ENCODE data around the gene SPATC1L.

Gene SPATC1L

DNA sequence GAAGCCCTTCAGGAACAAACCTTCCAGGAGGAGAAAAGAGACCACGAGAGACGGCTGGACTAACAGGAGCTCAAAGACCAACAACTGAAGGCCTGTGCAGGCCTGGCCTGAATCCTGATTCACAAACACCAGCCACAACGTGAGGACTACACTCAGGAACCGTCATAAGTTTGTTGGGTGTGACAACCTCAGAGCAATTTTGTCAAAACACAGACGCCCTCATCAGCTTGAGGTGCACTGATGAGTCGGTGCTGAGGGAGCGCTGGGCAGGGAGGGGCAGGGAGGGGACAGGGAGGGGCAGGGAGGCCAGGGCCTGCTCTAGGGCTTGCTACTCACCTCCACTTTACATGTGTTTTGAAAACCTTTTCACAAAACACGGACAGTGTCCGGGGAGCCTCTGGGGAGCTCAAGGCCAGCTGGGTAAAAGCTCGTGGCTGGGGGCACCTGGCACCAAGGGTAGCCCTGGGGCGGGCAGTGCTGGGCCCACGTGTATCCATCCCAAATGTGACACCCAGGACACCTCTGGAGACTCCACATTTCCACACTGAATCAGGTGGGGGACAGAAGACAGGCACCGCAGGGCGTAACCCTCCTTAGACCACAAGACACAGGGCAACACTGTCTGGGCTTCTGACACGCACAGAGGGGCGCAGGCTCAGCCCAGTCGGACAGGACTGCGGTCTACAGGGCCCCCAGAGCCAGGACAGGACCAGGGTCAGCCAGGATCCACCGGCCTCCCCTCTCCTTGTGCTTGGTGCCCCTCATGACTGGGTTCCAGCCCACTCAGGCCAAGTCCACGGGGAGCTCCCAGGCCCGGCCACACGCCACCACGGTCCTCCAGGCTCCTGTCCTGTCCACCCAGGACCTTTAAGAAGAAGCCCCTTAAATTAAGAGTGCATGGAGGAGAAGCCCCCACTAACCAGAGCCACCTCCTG, 27.8 kb upstream of the SPATC1L start:
- POLR2A ChIA-PET = no interaction called here
- DNase-seq (ENCODE audit: extremely low spot score) = no peak
- TF ChIP-seq, protein P1, sequence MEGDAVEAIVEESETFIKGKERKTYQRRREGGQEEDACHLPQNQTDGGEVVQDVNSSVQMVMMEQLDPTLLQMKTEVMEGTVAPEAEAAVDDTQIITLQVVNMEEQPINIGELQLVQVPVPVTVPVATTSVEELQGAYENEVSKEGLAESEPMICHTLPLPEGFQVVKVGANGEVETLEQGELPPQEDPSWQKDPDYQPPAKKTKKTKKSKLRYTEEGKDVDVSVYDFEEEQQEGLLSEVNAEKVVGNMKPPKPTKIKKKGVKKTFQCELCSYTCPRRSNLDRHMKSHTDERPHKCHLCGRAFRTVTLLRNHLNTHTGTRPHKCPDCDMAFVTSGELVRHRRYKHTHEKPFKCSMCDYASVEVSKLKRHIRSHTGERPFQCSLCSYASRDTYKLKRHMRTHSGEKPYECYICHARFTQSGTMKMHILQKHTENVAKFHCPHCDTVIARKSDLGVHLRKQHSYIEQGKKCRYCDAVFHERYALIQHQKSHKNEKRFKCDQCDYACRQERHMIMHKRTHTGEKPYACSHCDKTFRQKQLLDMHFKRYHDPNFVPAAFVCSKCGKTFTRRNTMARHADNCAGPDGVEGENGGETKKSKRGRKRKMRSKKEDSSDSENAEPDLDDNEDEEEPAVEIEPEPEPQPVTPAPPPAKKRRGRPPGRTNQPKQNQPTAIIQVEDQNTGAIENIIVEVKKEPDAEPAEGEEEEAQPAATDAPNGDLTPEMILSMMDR (IDR thresholded peaks at IDR 0.05; ENCODE audit: control extremely low read depth, extremely low read depth, low read depth, missing control alignments) = no peak
- CTCF ChIA-PET = interaction anchor here (1.0 kb wide), 2 partner anchors 9 to 59 kb away, joined by 3 to 4 read pairs; no protein-coding TSS in a partner anchor

DNA sequence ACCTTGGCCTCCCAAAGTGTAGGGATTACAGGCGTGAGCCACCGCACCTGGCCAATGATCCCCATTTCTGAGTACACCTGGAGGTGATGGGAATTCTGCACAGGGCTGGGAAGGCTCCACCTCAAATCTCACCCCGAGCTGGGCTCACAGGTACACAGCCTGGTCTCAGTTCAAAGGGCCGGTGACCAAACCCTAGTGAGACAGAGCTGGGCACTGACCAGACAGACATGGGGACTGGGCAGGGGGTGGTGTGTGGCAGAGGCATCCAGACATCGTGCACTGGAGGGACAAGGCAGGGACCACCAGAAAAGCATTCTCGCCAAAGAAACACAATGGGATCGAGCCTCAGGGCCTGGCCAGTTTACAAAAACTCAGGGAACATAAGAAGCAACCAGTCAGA, 27.1 kb upstream of the SPATC1L start:
- no peak for DNase-seq (ENCODE audit: extremely low spot score)
- ChIA-PET POLR2A (no interaction called here), CTCF (interaction anchor here (1.0 to 1.5 kb wide), 2 partner anchors 10 to 29 kb away, joined by 3 read pairs; no protein-coding TSS in a partner anchor)
- TF ChIP-seq, protein P1 (IDR thresholded peaks at IDR 0.05; ENCODE audit: control extremely low read depth, extremely low read depth, low read depth, missing control alignments) = no peak

DNA sequence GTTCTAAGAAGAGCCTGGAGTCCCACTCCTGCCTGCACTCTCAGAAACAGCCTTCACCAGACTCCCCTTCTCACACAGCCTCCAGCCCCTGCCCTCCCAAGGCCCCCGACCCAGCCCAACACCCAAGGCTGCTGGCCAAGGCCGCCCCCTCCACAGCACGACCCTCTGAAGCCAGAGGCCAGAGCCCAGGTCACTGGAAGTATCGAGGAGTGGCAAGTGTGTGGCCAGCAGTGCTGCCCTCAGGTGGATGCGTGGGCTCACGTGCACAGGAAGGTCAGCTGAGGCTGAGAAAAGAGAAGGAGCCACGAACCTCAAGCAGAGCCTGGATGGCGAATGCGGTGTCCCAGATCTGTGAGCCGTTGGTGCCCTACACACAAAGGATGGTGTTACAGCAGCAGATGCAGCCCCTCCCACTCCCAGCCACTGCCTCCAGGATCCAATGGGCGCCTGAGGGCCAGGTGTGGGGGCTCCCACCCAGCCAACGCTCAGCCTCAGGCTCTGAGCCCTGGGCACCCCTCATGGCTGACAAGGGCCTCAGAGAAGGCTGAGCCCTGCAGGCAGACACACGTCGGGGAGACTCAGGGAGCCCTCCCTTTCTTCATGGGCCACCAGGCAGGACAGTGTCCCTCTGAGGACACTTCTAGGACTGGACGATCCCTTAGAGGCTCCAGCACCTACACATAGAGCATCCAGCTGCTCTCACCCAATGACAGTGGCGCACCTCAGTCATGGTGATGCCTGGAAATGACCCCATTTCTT, 26.3 kb upstream of the SPATC1L start:
- POLR2A ChIA-PET = no interaction called here
- CTCF ChIA-PET = interaction anchor here (0.6 to 1.5 kb wide), 2 partner anchors 30 to 52 kb away, joined by 3 read pairs; no protein-coding TSS in a partner anchor
- TF ChIP-seq, protein P1 (IDR thresholded peaks at IDR 0.05; ENCODE audit: control extremely low read depth, extremely low read depth, low read depth, missing control alignments) = no peak
- DNase-seq (ENCODE audit: extremely low spot score) = no peak

DNA sequence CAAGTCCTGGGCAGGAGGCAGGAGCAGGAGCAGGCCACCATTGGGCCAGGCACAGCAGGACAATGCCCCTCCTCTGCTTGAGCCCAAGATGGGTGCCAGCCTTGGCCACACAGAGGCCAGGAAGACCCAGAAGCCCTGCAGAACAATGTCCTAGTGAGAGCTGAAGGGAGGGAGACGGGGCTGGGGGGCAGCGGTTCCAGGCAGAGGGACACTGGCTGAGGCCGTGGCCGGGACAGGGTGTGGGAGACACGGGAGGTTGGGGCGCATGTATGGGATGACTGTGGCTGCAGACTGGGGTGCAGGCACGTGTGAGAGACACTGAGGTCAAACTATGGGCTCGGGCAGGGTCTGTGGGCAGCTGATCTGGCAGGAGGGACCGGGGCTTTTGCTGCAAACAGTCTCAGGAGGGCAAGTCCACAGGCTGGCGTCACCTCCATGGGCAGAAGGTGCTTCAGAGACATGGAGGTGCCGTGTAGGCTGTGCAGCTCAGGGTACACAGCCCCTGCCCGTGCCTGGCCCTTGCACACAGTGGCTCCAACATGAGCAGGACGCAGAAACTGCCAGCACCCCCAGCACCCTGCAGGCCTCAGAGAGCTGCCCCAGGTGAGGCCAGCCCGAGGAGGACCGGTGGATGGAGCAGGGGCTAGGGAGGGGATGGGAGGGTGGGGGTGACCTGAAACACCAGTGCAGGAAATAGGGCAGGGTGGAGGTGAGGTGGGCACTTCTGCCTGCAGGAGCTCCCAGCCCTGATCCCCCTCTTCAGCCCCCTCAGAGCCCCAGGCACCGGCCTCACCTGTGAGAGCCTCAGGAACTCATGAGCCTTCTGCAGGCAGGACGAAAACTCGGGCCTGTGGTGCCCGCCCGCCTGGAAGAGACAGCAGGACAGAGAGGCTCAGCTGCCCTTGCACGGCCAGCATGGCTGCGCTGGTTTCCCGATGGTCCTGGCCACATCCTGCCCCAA, 24.8 kb upstream of the SPATC1L start:
- POLR2A ChIA-PET = interaction anchor here (0.6 kb wide), 1 partner anchor 237 kb away, joined by 3 read pairs; no protein-coding TSS in a partner anchor
- no peak for DNase-seq (ENCODE audit: extremely low spot score)
- CTCF ChIA-PET = interaction anchor here (1.2 kb wide), 1 partner anchor 12 kb away, joined by 3 read pairs; no protein-coding TSS in a partner anchor
- TF ChIP-seq, protein P1 (IDR thresholded peaks at IDR 0.05; ENCODE audit: control extremely low read depth, extremely low read depth, low read depth, missing control alignments) = no peak

DNA sequence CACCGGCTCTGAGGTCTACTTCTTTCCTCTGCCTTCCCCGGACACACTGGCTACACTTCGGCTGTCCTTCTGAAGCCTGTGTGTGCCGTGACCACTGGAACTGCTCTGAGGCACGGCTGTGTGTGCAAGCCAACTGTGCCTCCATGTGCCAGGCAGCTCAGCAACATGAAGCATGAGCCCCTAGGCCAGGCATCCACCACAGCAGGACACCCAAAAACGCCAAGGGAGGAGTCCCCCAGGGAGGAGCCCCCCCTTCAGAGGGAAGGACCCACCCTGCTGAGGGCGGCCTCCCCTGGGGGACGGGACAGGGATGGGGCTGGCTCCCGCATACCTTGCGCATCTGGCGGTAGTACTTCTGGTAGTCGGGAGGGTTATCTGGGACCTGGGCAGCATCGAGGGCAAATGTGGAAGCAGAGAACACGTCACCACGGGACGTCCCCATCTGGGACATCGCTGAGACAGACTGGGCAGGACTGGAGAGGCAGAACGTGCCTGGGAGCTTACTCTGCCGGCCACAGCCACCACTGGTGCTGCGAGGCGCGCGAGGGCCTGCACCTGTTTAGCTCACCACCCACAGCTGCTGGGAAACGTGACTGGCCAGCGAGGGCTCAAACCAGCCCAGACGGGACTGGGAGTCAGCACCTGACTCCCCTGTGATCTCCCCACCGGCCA, 23.8 kb upstream of the SPATC1L start:
- POLR2A ChIA-PET = no interaction called here
- DNase-seq (ENCODE audit: extremely low spot score) = no peak
- TF ChIP-seq, protein P1 (IDR thresholded peaks at IDR 0.05; ENCODE audit: control extremely low read depth, extremely low read depth, low read depth, missing control alignments) = no peak
- CTCF ChIA-PET = interaction anchor here (1.2 to 1.5 kb wide), 2 partner anchors 9 to 11 kb away, joined by 3 read pairs; no protein-coding TSS in a partner anchor
